ENCODE measurements around the gene PCGF3. TPM values are rescaled to one million over a fixed set of nuclear protein-coding genes. Genes with fewer than 3 reads are reported as not detected.

PCGF3 gene
- total and polyA plus RNA-seq, 9 of the 15 experiments (the other 6 are each of a cell fraction or from before 2014, with no cell fraction given): 2.6 to 46.1 (median 20.3) TPM

GRCh38 chr4:733631-733980, 28.0 kb downstream of the PCGF3 start:
- H3K36me3 ChIP-seq (ENCODE audit: control insufficient read depth, insufficient read depth, low read length): peaks cover 62% of the 10 kb centered on the region; the same call in 2 of the 3 replicates
- CTCF ChIA-PET (ENCODE audit: low intra/inter-chr PET ratio): no interaction called here
- TF ChIP-seq ZNF717 (CRISPR knock-in tag; IDR thresholded peaks at IDR 0.05) (no peak), RBM25 (IDR thresholded peaks at IDR 0.05; ENCODE audit: low read depth, low read length, severe bottlenecking) (no peak), NFIX (CRISPR knock-in tag; IDR thresholded peaks at IDR 0.05; ENCODE audit: low read depth) (no peak), BRF1 (IDR thresholded peaks at IDR 0.05; ENCODE audit: borderline replicate concordance, extremely low read depth, insufficient read length) (no peak), KHSRP (IDR thresholded peaks at IDR 0.05) (no peak), ZZZ3 (IDR thresholded peaks at IDR 0.05) (no peak), GATAD2A (IDR thresholded peaks at IDR 0.05) (no peak), GTF2F1 (IDR thresholded peaks at IDR 0.05; ENCODE audit: low read depth, low read length) (no peak)
- TF ChIP-seq, protein P1, sequence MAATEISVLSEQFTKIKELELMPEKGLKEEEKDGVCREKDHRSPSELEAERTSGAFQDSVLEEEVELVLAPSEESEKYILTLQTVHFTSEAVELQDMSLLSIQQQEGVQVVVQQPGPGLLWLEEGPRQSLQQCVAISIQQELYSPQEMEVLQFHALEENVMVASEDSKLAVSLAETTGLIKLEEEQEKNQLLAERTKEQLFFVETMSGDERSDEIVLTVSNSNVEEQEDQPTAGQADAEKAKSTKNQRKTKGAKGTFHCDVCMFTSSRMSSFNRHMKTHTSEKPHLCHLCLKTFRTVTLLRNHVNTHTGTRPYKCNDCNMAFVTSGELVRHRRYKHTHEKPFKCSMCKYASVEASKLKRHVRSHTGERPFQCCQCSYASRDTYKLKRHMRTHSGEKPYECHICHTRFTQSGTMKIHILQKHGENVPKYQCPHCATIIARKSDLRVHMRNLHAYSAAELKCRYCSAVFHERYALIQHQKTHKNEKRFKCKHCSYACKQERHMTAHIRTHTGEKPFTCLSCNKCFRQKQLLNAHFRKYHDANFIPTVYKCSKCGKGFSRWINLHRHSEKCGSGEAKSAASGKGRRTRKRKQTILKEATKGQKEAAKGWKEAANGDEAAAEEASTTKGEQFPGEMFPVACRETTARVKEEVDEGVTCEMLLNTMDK (IDR thresholded peaks at IDR 0.05; ENCODE audit: borderline replicate concordance, insufficient read depth, low read depth, low read length, poor library complexity, severe bottlenecking): no peak
- TF ChIP-seq, protein P2, sequence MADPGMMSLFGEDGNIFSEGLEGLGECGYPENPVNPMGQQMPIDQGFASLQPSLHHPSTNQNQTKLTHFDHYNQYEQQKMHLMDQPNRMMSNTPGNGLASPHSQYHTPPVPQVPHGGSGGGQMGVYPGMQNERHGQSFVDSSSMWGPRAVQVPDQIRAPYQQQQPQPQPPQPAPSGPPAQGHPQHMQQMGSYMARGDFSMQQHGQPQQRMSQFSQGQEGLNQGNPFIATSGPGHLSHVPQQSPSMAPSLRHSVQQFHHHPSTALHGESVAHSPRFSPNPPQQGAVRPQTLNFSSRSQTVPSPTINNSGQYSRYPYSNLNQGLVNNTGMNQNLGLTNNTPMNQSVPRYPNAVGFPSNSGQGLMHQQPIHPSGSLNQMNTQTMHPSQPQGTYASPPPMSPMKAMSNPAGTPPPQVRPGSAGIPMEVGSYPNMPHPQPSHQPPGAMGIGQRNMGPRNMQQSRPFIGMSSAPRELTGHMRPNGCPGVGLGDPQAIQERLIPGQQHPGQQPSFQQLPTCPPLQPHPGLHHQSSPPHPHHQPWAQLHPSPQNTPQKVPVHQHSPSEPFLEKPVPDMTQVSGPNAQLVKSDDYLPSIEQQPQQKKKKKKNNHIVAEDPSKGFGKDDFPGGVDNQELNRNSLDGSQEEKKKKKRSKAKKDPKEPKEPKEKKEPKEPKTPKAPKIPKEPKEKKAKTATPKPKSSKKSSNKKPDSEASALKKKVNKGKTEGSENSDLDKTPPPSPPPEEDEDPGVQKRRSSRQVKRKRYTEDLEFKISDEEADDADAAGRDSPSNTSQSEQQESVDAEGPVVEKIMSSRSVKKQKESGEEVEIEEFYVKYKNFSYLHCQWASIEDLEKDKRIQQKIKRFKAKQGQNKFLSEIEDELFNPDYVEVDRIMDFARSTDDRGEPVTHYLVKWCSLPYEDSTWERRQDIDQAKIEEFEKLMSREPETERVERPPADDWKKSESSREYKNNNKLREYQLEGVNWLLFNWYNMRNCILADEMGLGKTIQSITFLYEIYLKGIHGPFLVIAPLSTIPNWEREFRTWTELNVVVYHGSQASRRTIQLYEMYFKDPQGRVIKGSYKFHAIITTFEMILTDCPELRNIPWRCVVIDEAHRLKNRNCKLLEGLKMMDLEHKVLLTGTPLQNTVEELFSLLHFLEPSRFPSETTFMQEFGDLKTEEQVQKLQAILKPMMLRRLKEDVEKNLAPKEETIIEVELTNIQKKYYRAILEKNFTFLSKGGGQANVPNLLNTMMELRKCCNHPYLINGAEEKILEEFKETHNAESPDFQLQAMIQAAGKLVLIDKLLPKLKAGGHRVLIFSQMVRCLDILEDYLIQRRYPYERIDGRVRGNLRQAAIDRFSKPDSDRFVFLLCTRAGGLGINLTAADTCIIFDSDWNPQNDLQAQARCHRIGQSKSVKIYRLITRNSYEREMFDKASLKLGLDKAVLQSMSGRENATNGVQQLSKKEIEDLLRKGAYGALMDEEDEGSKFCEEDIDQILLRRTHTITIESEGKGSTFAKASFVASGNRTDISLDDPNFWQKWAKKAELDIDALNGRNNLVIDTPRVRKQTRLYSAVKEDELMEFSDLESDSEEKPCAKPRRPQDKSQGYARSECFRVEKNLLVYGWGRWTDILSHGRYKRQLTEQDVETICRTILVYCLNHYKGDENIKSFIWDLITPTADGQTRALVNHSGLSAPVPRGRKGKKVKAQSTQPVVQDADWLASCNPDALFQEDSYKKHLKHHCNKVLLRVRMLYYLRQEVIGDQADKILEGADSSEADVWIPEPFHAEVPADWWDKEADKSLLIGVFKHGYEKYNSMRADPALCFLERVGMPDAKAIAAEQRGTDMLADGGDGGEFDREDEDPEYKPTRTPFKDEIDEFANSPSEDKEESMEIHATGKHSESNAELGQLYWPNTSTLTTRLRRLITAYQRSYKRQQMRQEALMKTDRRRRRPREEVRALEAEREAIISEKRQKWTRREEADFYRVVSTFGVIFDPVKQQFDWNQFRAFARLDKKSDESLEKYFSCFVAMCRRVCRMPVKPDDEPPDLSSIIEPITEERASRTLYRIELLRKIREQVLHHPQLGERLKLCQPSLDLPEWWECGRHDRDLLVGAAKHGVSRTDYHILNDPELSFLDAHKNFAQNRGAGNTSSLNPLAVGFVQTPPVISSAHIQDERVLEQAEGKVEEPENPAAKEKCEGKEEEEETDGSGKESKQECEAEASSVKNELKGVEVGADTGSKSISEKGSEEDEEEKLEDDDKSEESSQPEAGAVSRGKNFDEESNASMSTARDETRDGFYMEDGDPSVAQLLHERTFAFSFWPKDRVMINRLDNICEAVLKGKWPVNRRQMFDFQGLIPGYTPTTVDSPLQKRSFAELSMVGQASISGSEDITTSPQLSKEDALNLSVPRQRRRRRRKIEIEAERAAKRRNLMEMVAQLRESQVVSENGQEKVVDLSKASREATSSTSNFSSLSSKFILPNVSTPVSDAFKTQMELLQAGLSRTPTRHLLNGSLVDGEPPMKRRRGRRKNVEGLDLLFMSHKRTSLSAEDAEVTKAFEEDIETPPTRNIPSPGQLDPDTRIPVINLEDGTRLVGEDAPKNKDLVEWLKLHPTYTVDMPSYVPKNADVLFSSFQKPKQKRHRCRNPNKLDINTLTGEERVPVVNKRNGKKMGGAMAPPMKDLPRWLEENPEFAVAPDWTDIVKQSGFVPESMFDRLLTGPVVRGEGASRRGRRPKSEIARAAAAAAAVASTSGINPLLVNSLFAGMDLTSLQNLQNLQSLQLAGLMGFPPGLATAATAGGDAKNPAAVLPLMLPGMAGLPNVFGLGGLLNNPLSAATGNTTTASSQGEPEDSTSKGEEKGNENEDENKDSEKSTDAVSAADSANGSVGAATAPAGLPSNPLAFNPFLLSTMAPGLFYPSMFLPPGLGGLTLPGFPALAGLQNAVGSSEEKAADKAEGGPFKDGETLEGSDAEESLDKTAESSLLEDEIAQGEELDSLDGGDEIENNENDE (IDR thresholded peaks at IDR 0.05; ENCODE audit: low read depth, low read length): no peak

More at GRCh38 chr4:733631-733980, 28.0 kb downstream of the PCGF3 start:
- intact Hi-C loops (cut with micrococcal nuclease) (loop anchor here (10.0 kb wide), 1 partner anchor 49 kb away; the partner anchor contains the start of gene SLC49A3), in situ Hi-C loops (cut with MboI) (no loop called here)
- H3K4me1 ChIP-seq (replicated peaks in 1 of 2; ENCODE audit: control insufficient read depth in 2 of 2, insufficient read depth in 2 of 2, low read length in 2 of 2): peaks cover 0 to 37% of the 10 kb centered on the region in 2 experiments; a peak in 2 of 5 replicates
- no peak overlapping the region for H2AFZ ChIP-seq (ENCODE audit: low read depth, low read length)
- no peaks in the 10 kb centered on the region for H3K27me3 ChIP-seq (ENCODE audit: control insufficient read depth in 2 of 2, insufficient read depth in 2 of 2, low read length in 2 of 2)
- peaks cover 4% of the 10 kb centered on the region; the same call in 1 of the 3 replicates for H3K79me2 ChIP-seq (ENCODE audit: control insufficient read depth, insufficient read depth, low read length)
- H3K27ac ChIP-seq (ENCODE audit: extremely low read depth, low read depth, low read length): no peak overlapping the region
- no peak overlapping the region for H3K4me2 ChIP-seq (ENCODE audit: insufficient read depth, low read length)
- H4K20me1 ChIP-seq (replicated peaks; ENCODE audit: control insufficient read depth, insufficient read depth, low read length): no peaks in the 10 kb centered on the region
- no TSS peak for BruUV-seq (replicated peaks)
- FAIRE-seq (no peak), DNase-seq (ENCODE audit: extremely low read depth in 1 of 4, low spot score in 3 of 4) (no peak), ATAC-seq (no peak)
- H3K9ac ChIP-seq (ENCODE audit: insufficient read depth in 1 of 2, low read depth in 2 of 2, low read length in 2 of 2): no peak overlapping the region; a peak in 1 of 4 replicates
- no peaks in the 10 kb centered on the region for H3K9me1 ChIP-seq (ENCODE audit: control insufficient read depth, insufficient read depth, low read length)
- peaks cover 4% of the 10 kb centered on the region for H3K9me3 ChIP-seq (replicated peaks; ENCODE audit: control insufficient read depth, insufficient read depth, low read depth, low read length)
- H3K4me3 ChIP-seq: no peak overlapping the region
- POLR2A ChIA-PET: interaction anchor here (0.7 kb wide), 1 partner anchor 131 kb away, joined by 3 read pairs; no protein-coding TSS in a partner anchor
- 95% methylated on average over 14 of the region's 18 CpGs for WGBS (ENCODE audit: insufficient coverage, low coverage, missing lambda C conversion rate)

All from K562 (cell line).